Measurements from ENCODE around the gene PPP1R8.
"Not testable (repeated sequence)": the region's sequence is repeated elsewhere in the genome, so short reads cannot be mapped to it uniquely, and the experiment has no call there.

Gene PPP1R8

GRCh38 chr1:27795601-27796000 lies 35.0 kb upstream of the PPP1R8 start:
- no peak for DNase-seq (ENCODE audit: low read depth)
- no peak overlapping the region for H3K4me3 ChIP-seq (ENCODE audit: control insufficient read depth, low read depth, low read length)
- TF ChIP-seq CTCF (conservative IDR thresholded peaks at IDR 0.05; ENCODE audit: control insufficient read depth, insufficient read depth, low read depth, low read length), result no peak

- no peak for DNase-seq (ENCODE audit: low read depth)
- H3K4me3 ChIP-seq (ENCODE audit: control insufficient read depth, low read depth, low read length), result no peak overlapping the region
- no peak for TF ChIP-seq CTCF (conservative IDR thresholded peaks at IDR 0.05; ENCODE audit: control insufficient read depth, insufficient read depth, low read depth, low read length)
Observed at GRCh38 chr1:27804791-27805190, 25.8 kb upstream of the PPP1R8 start.

GRCh38 chr1:27806758-27807157 lies 23.8 kb upstream of the PPP1R8 start:
- TF ChIP-seq CTCF (conservative IDR thresholded peaks at IDR 0.05; ENCODE audit: control insufficient read depth, insufficient read depth, low read depth, low read length), result no peak
- DNase-seq (ENCODE audit: low read depth), result no peak
- H3K4me3 ChIP-seq (ENCODE audit: control insufficient read depth, low read depth, low read length), result no peak overlapping the region

GRCh38 chr1:27807385-27807784 lies 23.2 kb upstream of the PPP1R8 start:
- H3K4me3 ChIP-seq (ENCODE audit: control insufficient read depth, low read depth, low read length), result no peak overlapping the region
- TF ChIP-seq CTCF (conservative IDR thresholded peaks at IDR 0.05; ENCODE audit: control insufficient read depth, insufficient read depth, low read depth, low read length), result no peak
- no peak for DNase-seq (ENCODE audit: low read depth)

- not testable (repeated sequence) for DNase-seq (ENCODE audit: low read depth); H3K4me3 ChIP-seq (ENCODE audit: control insufficient read depth, low read depth, low read length)
Observed at GRCh38 chr1:27808131-27808530, 22.5 kb upstream of the PPP1R8 start.

- no peak for DNase-seq (ENCODE audit: low read depth)
- TF ChIP-seq CTCF (conservative IDR thresholded peaks at IDR 0.05; ENCODE audit: control insufficient read depth, insufficient read depth, low read depth, low read length), result no peak
- no peak overlapping the region for H3K4me3 ChIP-seq (ENCODE audit: control insufficient read depth, low read depth, low read length)
Observed at GRCh38 chr1:27809883-27810282, 20.7 kb upstream of the PPP1R8 start.

- no peak for TF ChIP-seq CTCF (conservative IDR thresholded peaks at IDR 0.05; ENCODE audit: control insufficient read depth, insufficient read depth, low read depth, low read length)
- no peak for DNase-seq (ENCODE audit: low read depth)
- no peak overlapping the region for H3K4me3 ChIP-seq (ENCODE audit: control insufficient read depth, low read depth, low read length)
Observed at GRCh38 chr1:27811741-27812500, 18.7 kb upstream of the PPP1R8 start.

Data from fibroblast of mammary gland (primary cell).